K562 (cell line): ENCODE data around the gene UNC79. TPM values are rescaled to one million over a fixed set of nuclear protein-coding genes. Genes with fewer than 3 reads are reported as not detected.

Experiments
- polyA plus RNA-seq, 8 experiments: library from polyadenylated mRNA; depleted of rRNA in 4 of 8; stranded (reverse) in 5 of 8; unstranded in 3 of 8; fragments of >200 nt; fragmentation: Nextera tagmentation in 2 of 8; fragmentation: Illumina TruSeq in 1 of 8; extraction: Ambion mirVana in 2 of 8; extraction: Trizol in 1 of 8; gene quantifications; 2 replicates each; pipeline versions ENCODE4 v1.2.1 to v1.2.3, GENCODE V29; 2011 to 2014; ENCODE audit warnings: inconsistent platforms in 1 of 8, missing spikeins in 1 of 8
- small RNA-seq: library from RNA; depleted of rRNA; stranded (forward); fragments of <200 nt; gene quantifications from one replicate; pipeline ENCODE3, GENCODE V24; 2014
- total RNA-seq, 7 experiments: library from RNA; depleted of rRNA in 6 of 7; stranded (reverse); fragments of >200 nt in 6 of 7; fragmentation: Illumina TruSeq in 2 of 7; extraction: Trizol in 2 of 7; gene quantifications; 2 replicates each; pipeline versions ENCODE4 v1.2.1 to v1.2.3, GENCODE V29; 2011 to 2021; ENCODE audit warnings: low replicate concordance in 1 of 7
- TF ChIP-seq, protein P1 (sequence below): sonication (generic); formaldehyde crosslinking; IDR thresholded peaks from 2 replicates; pipeline ENCODE4 v1.8.0; 2022; ENCODE audit warnings: mild to moderate bottlenecking, missing genetic modification reagents, borderline replicate concordance
- TF ChIP-seq, protein P2 (sequence below), 2 experiments: fragments of 150-350 bp in 1 of 2; IDR thresholded peaks; 2 replicates each; pipeline ENCODE4 v1.6.1; 2012 to 2016; ENCODE audit warnings: low read depth in 2 of 2, low read length in 2 of 2, mild to moderate bottlenecking in 1 of 2, moderate library complexity in 1 of 2

Gene UNC79
- total and polyA plus RNA-seq, 9 of the 15 experiments (the other 6 are each of a cell fraction or from before 2014, with no cell fraction given), result under 0.01 to 0.04 (median 0.01) TPM; not detected in 6

DNA sequence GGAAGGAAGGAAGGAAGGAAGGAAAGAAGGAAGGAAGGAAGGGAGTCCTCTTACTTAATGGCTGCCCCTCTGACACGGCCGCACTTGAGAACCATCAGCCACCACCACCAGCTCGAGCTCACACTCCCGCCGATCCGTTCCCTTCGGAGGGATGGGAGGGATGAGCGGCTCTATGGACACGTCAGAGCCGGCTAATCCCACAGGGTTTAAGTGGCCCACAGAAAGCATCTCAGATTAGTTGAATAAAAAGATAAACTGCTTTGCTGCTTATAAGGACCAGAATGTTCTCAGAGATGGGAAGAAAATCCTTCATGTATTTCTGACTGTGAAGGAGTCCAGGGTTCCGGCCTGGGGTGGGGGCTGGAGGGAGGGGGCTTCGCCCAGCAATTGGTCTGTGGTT is 326.5 kb downstream of the UNC79 start (continued):
- TF ChIP-seq, protein P1, sequence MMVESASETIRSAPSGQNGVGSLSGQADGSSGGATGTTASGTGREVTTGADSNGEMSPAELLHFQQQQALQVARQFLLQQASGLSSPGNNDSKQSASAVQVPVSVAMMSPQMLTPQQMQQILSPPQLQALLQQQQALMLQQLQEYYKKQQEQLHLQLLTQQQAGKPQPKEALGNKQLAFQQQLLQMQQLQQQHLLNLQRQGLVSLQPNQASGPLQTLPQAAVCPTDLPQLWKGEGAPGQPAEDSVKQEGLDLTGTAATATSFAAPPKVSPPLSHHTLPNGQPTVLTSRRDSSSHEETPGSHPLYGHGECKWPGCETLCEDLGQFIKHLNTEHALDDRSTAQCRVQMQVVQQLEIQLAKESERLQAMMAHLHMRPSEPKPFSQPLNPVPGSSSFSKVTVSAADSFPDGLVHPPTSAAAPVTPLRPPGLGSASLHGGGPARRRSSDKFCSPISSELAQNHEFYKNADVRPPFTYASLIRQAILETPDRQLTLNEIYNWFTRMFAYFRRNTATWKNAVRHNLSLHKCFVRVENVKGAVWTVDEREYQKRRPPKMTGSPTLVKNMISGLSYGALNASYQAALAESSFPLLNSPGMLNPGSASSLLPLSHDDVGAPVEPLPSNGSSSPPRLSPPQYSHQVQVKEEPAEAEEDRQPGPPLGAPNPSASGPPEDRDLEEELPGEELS (CRISPR knock-in tag), result no peak
- TF ChIP-seq, protein P2, sequence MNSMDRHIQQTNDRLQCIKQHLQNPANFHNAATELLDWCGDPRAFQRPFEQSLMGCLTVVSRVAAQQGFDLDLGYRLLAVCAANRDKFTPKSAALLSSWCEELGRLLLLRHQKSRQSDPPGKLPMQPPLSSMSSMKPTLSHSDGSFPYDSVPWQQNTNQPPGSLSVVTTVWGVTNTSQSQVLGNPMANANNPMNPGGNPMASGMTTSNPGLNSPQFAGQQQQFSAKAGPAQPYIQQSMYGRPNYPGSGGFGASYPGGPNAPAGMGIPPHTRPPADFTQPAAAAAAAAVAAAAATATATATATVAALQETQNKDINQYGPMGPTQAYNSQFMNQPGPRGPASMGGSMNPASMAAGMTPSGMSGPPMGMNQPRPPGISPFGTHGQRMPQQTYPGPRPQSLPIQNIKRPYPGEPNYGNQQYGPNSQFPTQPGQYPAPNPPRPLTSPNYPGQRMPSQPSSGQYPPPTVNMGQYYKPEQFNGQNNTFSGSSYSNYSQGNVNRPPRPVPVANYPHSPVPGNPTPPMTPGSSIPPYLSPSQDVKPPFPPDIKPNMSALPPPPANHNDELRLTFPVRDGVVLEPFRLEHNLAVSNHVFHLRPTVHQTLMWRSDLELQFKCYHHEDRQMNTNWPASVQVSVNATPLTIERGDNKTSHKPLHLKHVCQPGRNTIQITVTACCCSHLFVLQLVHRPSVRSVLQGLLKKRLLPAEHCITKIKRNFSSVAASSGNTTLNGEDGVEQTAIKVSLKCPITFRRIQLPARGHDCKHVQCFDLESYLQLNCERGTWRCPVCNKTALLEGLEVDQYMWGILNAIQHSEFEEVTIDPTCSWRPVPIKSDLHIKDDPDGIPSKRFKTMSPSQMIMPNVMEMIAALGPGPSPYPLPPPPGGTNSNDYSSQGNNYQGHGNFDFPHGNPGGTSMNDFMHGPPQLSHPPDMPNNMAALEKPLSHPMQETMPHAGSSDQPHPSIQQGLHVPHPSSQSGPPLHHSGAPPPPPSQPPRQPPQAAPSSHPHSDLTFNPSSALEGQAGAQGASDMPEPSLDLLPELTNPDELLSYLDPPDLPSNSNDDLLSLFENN (IDR thresholded peaks at IDR 0.05; ENCODE audit: low read depth in 2 of 2, low read length in 2 of 2), result no peak

Small RNA genes lying within 50 kb of the gene (small RNA-seq; reads per million reads assigned to genes)
- gene RF00019 (not detected), gene RF02271 (not detected), gene RNU6-1258P (not detected)

Other genes with a start within 250 kb of the UNC79 start
- 5.8 and 7.2 TPM in 2 replicates for gene MOAP1, start 246.0 kb upstream of the UNC79 start, total RNA-seq (2014; rRNA removed)
- gene MOAP1, start 246.0 kb upstream of the UNC79 start, total RNA-seq (2014; rRNA removed; fragmentation: Illumina TruSeq; extraction: Trizol), result 7.4 and 7.9 TPM in 2 replicates
- gene MOAP1, start 246.0 kb upstream of the UNC79 start, total RNA-seq (2015; rRNA removed; fragmentation: Illumina TruSeq; extraction: Trizol), result 5.2 and 6.0 TPM in 2 replicates
- gene MOAP1, start 246.0 kb upstream of the UNC79 start, total RNA-seq (2021), result 6.6 and 6.7 TPM in 2 replicates
- gene MOAP1, start 246.0 kb upstream of the UNC79 start, polyA plus RNA-seq (2011; rRNA removed), result 10.4 and 14.4 TPM in 2 replicates
- 5.5 and 5.8 TPM in 2 replicates for gene MOAP1, start 246.0 kb upstream of the UNC79 start, polyA plus RNA-seq (2014; fragmentation: Illumina TruSeq; extraction: Trizol)
- 1 to 10 TPM; 1.5 to 2.6 TPM for gene MOAP1, start 246.0 kb upstream of the UNC79 start, polyA plus RNA-seq (2014; fragmentation: Nextera tagmentation; extraction: Ambion mirVana)
- gene MOAP1, start 246.0 kb upstream of the UNC79 start, polyA plus RNA-seq (2014; rRNA removed), result 8.2 and 9.4 TPM in 2 replicates
- gene LYSET, start 245.6 kb upstream of the UNC79 start, total RNA-seq (2014; rRNA removed), result 7.6 and 9.4 TPM in 2 replicates
- gene LYSET, start 245.6 kb upstream of the UNC79 start, total RNA-seq (2014; rRNA removed; fragmentation: Illumina TruSeq; extraction: Trizol), result 14.9 and 16.3 TPM in 2 replicates
- gene LYSET, start 245.6 kb upstream of the UNC79 start, total RNA-seq (2015; rRNA removed; fragmentation: Illumina TruSeq; extraction: Trizol), result 18.3 and 19.2 TPM in 2 replicates
- 15.9 and 20.1 TPM in 2 replicates for gene LYSET, start 245.6 kb upstream of the UNC79 start, total RNA-seq (2021)
- 15.6 and 23.6 TPM in 2 replicates for gene LYSET, start 245.6 kb upstream of the UNC79 start, polyA plus RNA-seq (2011; rRNA removed)
- 15.6 and 15.8 TPM in 2 replicates for gene LYSET, start 245.6 kb upstream of the UNC79 start, polyA plus RNA-seq (2014; fragmentation: Illumina TruSeq; extraction: Trizol)
- gene LYSET, start 245.6 kb upstream of the UNC79 start, polyA plus RNA-seq (2014; fragmentation: Nextera tagmentation; extraction: Ambion mirVana), result 10 to 100 TPM; 33.6 to 36.6 TPM
- gene LYSET, start 245.6 kb upstream of the UNC79 start, polyA plus RNA-seq (2014; rRNA removed), result 7.9 and 11.5 TPM in 2 replicates
- 26.2 and 32.3 TPM in 2 replicates for gene GON7, start 223.9 kb upstream of the UNC79 start, total RNA-seq (2014; rRNA removed)
- gene GON7, start 223.9 kb upstream of the UNC79 start, total RNA-seq (2014; rRNA removed; fragmentation: Illumina TruSeq; extraction: Trizol), result 21.1 TPM in 2 replicates
- 28.4 and 28.7 TPM in 2 replicates for gene GON7, start 223.9 kb upstream of the UNC79 start, total RNA-seq (2015; rRNA removed; fragmentation: Illumina TruSeq; extraction: Trizol)
- gene GON7, start 223.9 kb upstream of the UNC79 start, total RNA-seq (2021), result 13.7 and 14.9 TPM in 2 replicates
- 12.0 and 15.0 TPM in 2 replicates for gene GON7, start 223.9 kb upstream of the UNC79 start, polyA plus RNA-seq (2011; rRNA removed)
- 21.1 and 21.5 TPM in 2 replicates for gene GON7, start 223.9 kb upstream of the UNC79 start, polyA plus RNA-seq (2014; fragmentation: Illumina TruSeq; extraction: Trizol)
- 10 to 100 TPM; 23.9 to 26.9 TPM for gene GON7, start 223.9 kb upstream of the UNC79 start, polyA plus RNA-seq (2014; fragmentation: Nextera tagmentation; extraction: Ambion mirVana)
- gene GON7, start 223.9 kb upstream of the UNC79 start, polyA plus RNA-seq (2014; rRNA removed), result 31.4 and 34.0 TPM in 2 replicates
- 62.6 and 63.0 TPM in 2 replicates for gene UBR7, start 223.7 kb upstream of the UNC79 start, total RNA-seq (2014; rRNA removed)
- gene UBR7, start 223.7 kb upstream of the UNC79 start, total RNA-seq (2014; rRNA removed; fragmentation: Illumina TruSeq; extraction: Trizol), result 33.6 and 35.6 TPM in 2 replicates
- gene UBR7, start 223.7 kb upstream of the UNC79 start, total RNA-seq (2015; rRNA removed; fragmentation: Illumina TruSeq; extraction: Trizol), result 33.1 and 34.4 TPM in 2 replicates
- 31.6 and 34.5 TPM in 2 replicates for gene UBR7, start 223.7 kb upstream of the UNC79 start, total RNA-seq (2021)
- gene UBR7, start 223.7 kb upstream of the UNC79 start, polyA plus RNA-seq (2011; rRNA removed), result 33.1 and 46.7 TPM in 2 replicates
- gene UBR7, start 223.7 kb upstream of the UNC79 start, polyA plus RNA-seq (2014; fragmentation: Illumina TruSeq; extraction: Trizol), result 39.0 and 43.8 TPM in 2 replicates
- gene UBR7, start 223.7 kb upstream of the UNC79 start, polyA plus RNA-seq (2014; fragmentation: Nextera tagmentation; extraction: Ambion mirVana), result 10 to 100 TPM; 12.5 to 20.0 TPM
- gene UBR7, start 223.7 kb upstream of the UNC79 start, polyA plus RNA-seq (2014; rRNA removed), result 31.6 and 33.0 TPM in 2 replicates
- 5.3 and 5.8 TPM in 2 replicates for gene BTBD7, start 97.9 kb upstream of the UNC79 start, total RNA-seq (2014; rRNA removed)
- gene BTBD7, start 97.9 kb upstream of the UNC79 start, total RNA-seq (2014; rRNA removed; fragmentation: Illumina TruSeq; extraction: Trizol), result 8.5 and 9.6 TPM in 2 replicates
- gene BTBD7, start 97.9 kb upstream of the UNC79 start, total RNA-seq (2015; rRNA removed; fragmentation: Illumina TruSeq; extraction: Trizol), result 8.7 and 9.8 TPM in 2 replicates
- 12.3 and 12.9 TPM in 2 replicates for gene BTBD7, start 97.9 kb upstream of the UNC79 start, total RNA-seq (2021)
- gene BTBD7, start 97.9 kb upstream of the UNC79 start, polyA plus RNA-seq (2011; rRNA removed), result 7.1 and 7.6 TPM in 2 replicates
- gene BTBD7, start 97.9 kb upstream of the UNC79 start, polyA plus RNA-seq (2014; fragmentation: Illumina TruSeq; extraction: Trizol), result 5.8 and 6.2 TPM in 2 replicates
- 1 to 10 TPM; 2.5 to 4.5 TPM for gene BTBD7, start 97.9 kb upstream of the UNC79 start, polyA plus RNA-seq (2014; fragmentation: Nextera tagmentation; extraction: Ambion mirVana)
- gene BTBD7, start 97.9 kb upstream of the UNC79 start, polyA plus RNA-seq (2014; rRNA removed), result 4.5 and 5.2 TPM in 2 replicates
- not detected in 2 replicates for gene COX8C, start 83.8 kb upstream of the UNC79 start, total RNA-seq (2014; rRNA removed)
- gene COX8C, start 83.8 kb upstream of the UNC79 start, total RNA-seq (2014; rRNA removed; fragmentation: Illumina TruSeq; extraction: Trizol), result not detected in 2 replicates
- not detected in 2 replicates for gene COX8C, start 83.8 kb upstream of the UNC79 start, total RNA-seq (2015; rRNA removed; fragmentation: Illumina TruSeq; extraction: Trizol)
- not detected in 2 replicates for gene COX8C, start 83.8 kb upstream of the UNC79 start, total RNA-seq (2021)
- gene COX8C, start 83.8 kb upstream of the UNC79 start, polyA plus RNA-seq (2011; rRNA removed), result not detected in 2 replicates
- gene COX8C, start 83.8 kb upstream of the UNC79 start, polyA plus RNA-seq (2014; fragmentation: Illumina TruSeq; extraction: Trizol), result not detected in 2 replicates
- gene COX8C, start 83.8 kb upstream of the UNC79 start, polyA plus RNA-seq (2014; fragmentation: Nextera tagmentation; extraction: Ambion mirVana), result not detected
- not detected in 2 replicates for gene COX8C, start 83.8 kb upstream of the UNC79 start, polyA plus RNA-seq (2014; rRNA removed)